Measurements from ENCODE around the gene TLN1. TPM values are rescaled to one million over a fixed set of nuclear protein-coding genes. Genes with fewer than 3 reads are reported as not detected.

Gene TLN1
- total and polyA plus RNA-seq, 2 of the 4 experiments (the other 2 are of a cell fraction): 228 to 346 TPM

GRCh38 chr9:35673132-35674024, 58.6 kb downstream of the TLN1 start, which contains the start of gene CA9:
TSS of gene CA9 (plus strand) at chr9:35673928. CDS start at chr9:35673960, 32 bp downstream.
- H3K27ac ChIP-seq (ENCODE audit: insufficient read depth, low read length): no peak within 1 kb of the TSS
- H3K9me3 ChIP-seq (ENCODE audit: control insufficient read depth, insufficient read depth, low read length): no peaks in the 10 kb centered on the region
- peaks cover 20% of the 10 kb centered on the region for H3K9me1 ChIP-seq (ENCODE audit: insufficient read depth, low read length)
- peak within 1 kb of the TSS; percentile 43 for H3K4ac ChIP-seq (ENCODE audit: low read depth, low read length)
- H3K9ac ChIP-seq (ENCODE audit: low read depth, low read length): peak within 1 kb of the TSS; percentile 6; the same call in 1 of the 2 replicates
- dilution Hi-C loops (cut with HindIII; ENCODE audit: low sequenced_read_pairs, unreplicated experiment): no loop called here
- ATAC-seq (ENCODE audit: low read depth): 0 out of 2 replicates have a peak, but pooled peaks have one; percentile 6
- H4K91ac ChIP-seq (ENCODE audit: insufficient read depth, low read depth, low read length): peak within 1 kb of the TSS; percentile 70; the same call in 1 of the 2 replicates
- H2BK20ac ChIP-seq (ENCODE audit: low read depth, low read length): peak within 1 kb of the TSS; percentile 47; the same call in 1 of the 2 replicates
- peak within 1 kb of the TSS; percentile 23 to 32; a peak in 2 of 4 replicates for H4K8ac ChIP-seq (ENCODE audit: low read depth in 2 of 2, low read length in 2 of 2)
- peak within 1 kb of the TSS; percentile 75 for H2AK5ac ChIP-seq (ENCODE audit: low read depth, low read length)
- peak within 1 kb of the TSS; percentile 0 for H2BK5ac ChIP-seq (ENCODE audit: low read depth, low read length, poor library complexity, severe bottlenecking)
- no peak for DNase-seq
- no peak within 1 kb of the TSS; the same call in none of the 2 replicates for H2BK120ac ChIP-seq (ENCODE audit: low read depth, low read length)
- H2BK15ac ChIP-seq (ENCODE audit: low read depth, low read length): peak within 1 kb of the TSS; percentile 76; the same call in 2 of the 3 replicates
- H3K14ac ChIP-seq (replicated peaks; ENCODE audit: low read depth, low read length): peak within 1 kb of the TSS; percentile 58; the same call in 1 of the 2 replicates
- no peak within 1 kb of the TSS for H3K56ac ChIP-seq (ENCODE audit: extremely low read depth, insufficient read depth, low read length)
- 12% methylated on average over 4 of the region's 10 CpGs; no CpG with 5 or more reads in 1 of the 2 experiments for WGBS, 2 experiments (ENCODE audit: extremely low coverage in 2 of 2, insufficient read length in 1 of 2)
- 0 out of 2 replicates have a peak, but pooled peaks have one; percentile 27 for TF ChIP-seq MAZ (IDR thresholded peaks at IDR 0.05; ENCODE audit: borderline replicate concordance, low read depth, low read length)
- TF ChIP-seq SMC3 (IDR thresholded peaks at IDR 0.05; ENCODE audit: low read depth, low read length): no peak
- no peak for TF ChIP-seq RCOR1 (IDR thresholded peaks at IDR 0.05; ENCODE audit: insufficient replicate concordance, low read length)
- no TSS peak for BruUV-seq (replicated peaks)
- H4K5ac ChIP-seq (ENCODE audit: low read depth, low read length): peak within 1 kb of the TSS; percentile 40; the same call in 1 of the 2 replicates
- H3K4me1 ChIP-seq (ENCODE audit: control insufficient read depth, insufficient read depth, low read length): peaks cover 20% of the 10 kb centered on the region
- no peaks in the 10 kb centered on the region; a peak in 2 of 4 replicates for H3K79me1 ChIP-seq (ENCODE audit: low read depth in 1 of 2, low read length in 2 of 2)
- H3K4me3 ChIP-seq (ENCODE audit: insufficient read depth, low read depth, low read length): peak within 1 kb of the TSS; percentile 16; the same call in 1 of the 2 replicates
- H3K4me2 ChIP-seq (ENCODE audit: low read depth, low read length): peak within 1 kb of the TSS; percentile 27; the same call in 1 of the 2 replicates
- H2AK9ac ChIP-seq (replicated peaks; ENCODE audit: low read depth, low read length, poor library complexity): peak within 1 kb of the TSS; percentile 85
- peak within 1 kb of the TSS; percentile 53 for H2AFZ ChIP-seq (replicated peaks; ENCODE audit: low read length, poor library complexity)
- in situ Hi-C loops (cut with MboI; ENCODE audit: low sequenced_read_pairs): no loop called here
- ChIA-PET POLR2A (ENCODE audit: unreplicated experiment) (interaction anchor here (0.8 to 1.0 kb wide), 3 partner anchors 13 to 55 kb away, joined by 3 to 4 read pairs (median 3); no protein-coding TSS in a partner anchor), CTCF (interaction anchor here (1.1 kb wide), 1 partner anchor 15 kb away, joined by 3 read pairs; the partner anchor contains the start of gene CCDC107)
- no peaks in the 10 kb centered on the region for H3K27me3 ChIP-seq (ENCODE audit: control insufficient read depth, insufficient read depth, low read length)
- H4K20me1 ChIP-seq (ENCODE audit: insufficient read depth, low read length): no peaks in the 10 kb centered on the region
- peak within 1 kb of the TSS; percentile 22; the same call in 1 of the 2 replicates for H3K18ac ChIP-seq (ENCODE audit: low read depth, low read length)
- H3K23ac ChIP-seq (ENCODE audit: low read depth, low read length): peak within 1 kb of the TSS; percentile 52
- no peaks in the 10 kb centered on the region for H3K36me3 ChIP-seq (ENCODE audit: control insufficient read depth, insufficient read depth, low read length)
- intact Hi-C loops (cut with micrococcal nuclease): no loop called here
